Left kidney (tissue), 2 donors: Measurements from ENCODE around the gene PGBD1. TPM values are rescaled to one million over a fixed set of nuclear protein-coding genes. Genes with fewer than 3 reads are reported as not detected.
"Not testable (repeated sequence)": the region's sequence is repeated elsewhere in the genome, so short reads cannot be mapped to it uniquely, and the experiment has no call there.

ENCODE experiments used
- DNase-seq: peaks from one replicate; pipeline ENCODE4 v3.0.0-alpha.2; 2013
- polyA plus RNA-seq: library from polyadenylated mRNA; unstranded; fragments of 120-200 nt; gene quantifications from one replicate; pipeline ENCODE4 v1.2.1, GENCODE V29; 2013; ENCODE audit not compliant: insufficient read length

The PGBD1 gene
- polyA plus RNA-seq, 1 donor = 13.4 TPM

DNA sequence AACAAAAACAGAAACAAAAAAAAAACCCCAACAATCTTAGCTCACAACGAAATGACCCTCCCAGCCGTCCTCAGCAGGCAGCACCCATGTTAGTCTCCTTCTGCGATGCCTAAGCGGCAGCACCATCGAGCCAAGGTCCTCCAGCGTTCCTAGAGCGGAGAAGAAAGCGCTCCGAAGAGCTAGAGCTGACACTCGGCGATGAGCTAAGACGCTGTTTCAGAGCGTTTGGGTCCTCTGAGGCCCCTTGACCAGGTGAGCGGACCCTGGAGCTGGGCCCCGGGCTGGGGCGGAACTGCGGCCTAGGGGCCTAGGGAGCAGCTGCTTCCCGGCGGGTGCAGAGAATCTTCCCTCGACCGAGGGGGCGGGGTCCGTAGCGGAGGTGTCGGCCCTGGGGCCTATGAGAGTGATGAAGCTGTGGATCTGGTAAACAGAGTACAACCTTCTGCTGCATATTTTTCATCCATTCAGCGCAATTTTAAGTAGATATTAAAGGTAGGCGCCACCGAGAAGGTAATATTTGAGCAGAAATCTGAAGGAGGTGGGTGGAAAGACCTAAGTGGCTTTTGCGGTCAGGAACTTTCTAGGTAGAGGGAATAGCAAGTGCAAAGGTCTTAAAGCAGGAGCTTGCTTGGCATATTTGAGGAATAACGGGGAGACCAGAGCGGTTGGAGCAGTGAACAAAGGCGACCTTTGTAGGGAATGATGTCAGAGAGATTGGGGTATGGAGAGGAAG is 14.2 kb upstream of the PGBD1 start, which contains the start of gene ZSCAN26:
Gene ZSCAN26, plus strand, starts transcription at position 182 of the 733 bp plus-strand sequence. CDS start 4,777 bp downstream, outside the sequence.
- peak; percentile 93 for DNase-seq

DNA sequence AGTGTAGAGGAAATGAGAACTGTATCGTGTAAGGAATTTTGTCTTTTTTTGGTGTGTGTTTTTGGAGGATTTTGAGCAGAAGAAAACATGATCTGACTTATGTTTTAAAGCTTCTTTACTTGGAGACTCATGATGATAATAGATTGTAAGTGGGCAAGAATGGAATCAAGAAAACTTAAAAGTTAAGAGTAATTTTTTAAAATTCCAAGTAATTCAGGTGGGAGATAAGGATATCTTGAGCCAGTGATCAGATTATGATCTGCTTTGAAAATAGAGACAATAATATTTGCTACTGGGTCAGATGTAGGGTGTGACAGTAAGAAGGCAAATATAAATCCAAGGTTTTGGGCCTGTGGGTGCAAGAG is 13.7 kb upstream of the PGBD1 start:
- no peak for DNase-seq

DNA sequence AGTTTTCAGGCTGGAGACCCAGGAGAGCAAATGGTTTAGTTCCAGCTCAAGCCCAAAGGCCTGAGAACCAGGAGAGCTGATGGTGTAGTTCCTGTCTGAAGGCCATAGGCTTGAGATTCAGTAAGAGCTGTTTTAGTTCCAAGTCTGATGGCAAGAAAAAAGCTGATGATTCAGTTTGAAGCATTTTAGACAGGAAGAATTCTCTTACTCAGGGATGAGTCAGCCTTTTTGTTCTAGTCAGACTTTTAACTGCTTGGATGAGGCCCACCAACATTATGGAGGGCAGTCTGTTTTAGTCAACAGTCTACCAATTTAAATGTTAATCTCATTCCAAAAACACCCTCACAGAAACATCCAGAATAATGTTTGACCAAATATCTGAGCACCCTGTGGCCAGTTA is 11.9 kb upstream of the PGBD1 start:
- no peak for DNase-seq

DNA sequence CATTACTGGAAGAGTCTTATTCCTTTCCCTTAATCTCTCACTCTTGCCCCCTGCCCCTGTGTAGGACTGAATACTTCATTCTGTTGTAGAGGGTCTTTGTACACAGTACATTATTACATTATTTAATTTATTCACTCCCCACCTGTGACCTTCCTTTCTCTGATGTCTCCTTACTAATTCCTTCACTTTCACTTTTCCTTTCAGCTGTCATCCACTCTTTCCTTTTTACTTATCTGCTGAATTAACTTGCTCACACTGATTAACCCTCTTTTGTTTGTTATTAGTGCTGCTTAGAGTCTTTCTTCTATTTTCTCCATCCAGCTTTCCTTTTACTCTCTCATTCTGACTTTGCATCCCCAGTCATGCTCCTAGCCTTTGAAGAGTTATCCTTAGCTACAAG is 6.5 kb upstream of the PGBD1 start:
- DNase-seq = no peak

DNA sequence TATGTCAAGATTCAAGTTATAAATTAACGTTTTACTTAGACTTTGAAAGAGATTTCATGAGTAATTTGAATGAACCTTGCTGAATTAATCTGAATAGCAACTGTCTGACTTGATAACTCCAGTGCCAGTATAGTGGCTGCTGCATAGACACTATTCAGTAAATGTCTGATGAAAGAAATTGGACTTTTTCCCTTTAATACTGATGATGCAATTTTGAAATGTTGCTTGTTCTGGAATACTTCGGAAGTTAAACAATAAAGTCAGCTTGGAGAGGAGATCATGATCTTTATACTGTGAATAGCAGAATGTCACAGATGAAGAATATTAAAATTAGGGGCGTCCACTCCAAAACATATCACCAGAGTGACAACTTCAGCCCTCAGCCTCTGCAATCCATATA is 3.6 kb upstream of the PGBD1 start:
- DNase-seq = no peak

DNA sequence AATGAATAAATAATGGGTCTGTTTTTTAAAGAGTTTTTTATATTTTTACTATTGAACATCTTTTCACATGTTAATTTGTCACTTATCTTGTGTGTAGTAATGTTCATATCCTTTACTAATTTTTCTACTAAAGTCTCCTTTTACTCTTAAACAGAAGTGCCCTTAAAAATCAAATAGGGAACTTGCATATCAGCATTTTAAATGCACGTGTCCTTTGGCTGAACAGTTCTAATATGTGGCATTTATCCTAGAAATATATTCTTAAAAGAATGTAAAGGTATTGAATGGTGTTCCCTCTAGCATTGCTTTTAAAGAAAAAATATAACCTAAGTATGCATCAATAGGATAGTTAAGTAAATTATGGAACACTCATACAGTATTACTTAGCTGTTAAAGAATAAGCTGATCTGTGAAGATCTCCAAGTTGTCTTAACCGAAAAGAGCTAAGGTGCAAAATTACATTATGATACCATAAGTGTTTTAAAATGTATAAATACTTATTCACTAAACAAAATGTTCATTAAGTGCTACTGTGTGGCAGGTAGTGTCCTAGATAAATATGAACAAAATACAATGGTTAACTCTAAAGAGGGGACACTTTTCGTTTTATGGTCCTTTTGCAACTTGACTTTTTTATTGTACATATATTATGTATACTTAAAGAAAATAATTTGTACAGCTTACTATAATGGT is 631 bp upstream of the PGBD1 start:
- no peak for DNase-seq

DNA sequence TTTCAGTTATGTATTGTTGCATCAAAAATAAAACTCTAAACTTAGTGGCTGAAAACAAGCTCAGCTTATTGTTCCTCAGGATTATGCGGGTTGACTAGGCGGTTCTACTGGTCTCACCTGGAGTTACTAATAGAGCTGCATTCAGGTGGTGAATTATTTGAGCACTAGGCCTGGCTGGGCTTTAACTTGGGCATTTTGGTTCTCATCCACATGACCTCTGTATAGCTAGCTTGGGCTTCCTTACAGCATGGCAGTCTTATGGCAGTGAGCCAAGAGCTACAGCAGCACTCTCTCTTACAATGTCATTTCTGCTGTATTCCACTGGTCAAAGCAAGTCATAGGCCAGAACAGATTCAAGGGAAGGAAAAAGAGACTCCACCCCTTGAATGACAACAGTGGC is 1.6 kb downstream of the PGBD1 start:
- DNase-seq = no peak

DNA sequence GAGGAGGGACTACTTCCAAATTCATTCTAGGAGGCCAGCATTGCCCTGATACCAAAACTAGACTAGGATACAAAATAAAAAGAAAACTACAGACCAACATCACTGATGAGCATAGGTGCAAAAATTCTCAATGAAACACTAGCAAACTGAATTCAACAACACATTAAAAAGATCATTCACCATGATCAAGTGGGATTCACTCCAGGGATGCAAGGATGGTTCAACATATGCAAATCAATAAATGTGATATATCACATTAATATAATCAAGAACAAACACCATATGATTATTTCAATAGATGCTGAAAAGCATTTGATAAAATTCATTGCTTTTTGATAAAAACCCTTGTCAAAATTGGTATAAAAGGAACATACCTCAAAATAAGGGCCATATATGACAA is 10.2 kb downstream of the PGBD1 start:
- DNase-seq = no peak

DNA sequence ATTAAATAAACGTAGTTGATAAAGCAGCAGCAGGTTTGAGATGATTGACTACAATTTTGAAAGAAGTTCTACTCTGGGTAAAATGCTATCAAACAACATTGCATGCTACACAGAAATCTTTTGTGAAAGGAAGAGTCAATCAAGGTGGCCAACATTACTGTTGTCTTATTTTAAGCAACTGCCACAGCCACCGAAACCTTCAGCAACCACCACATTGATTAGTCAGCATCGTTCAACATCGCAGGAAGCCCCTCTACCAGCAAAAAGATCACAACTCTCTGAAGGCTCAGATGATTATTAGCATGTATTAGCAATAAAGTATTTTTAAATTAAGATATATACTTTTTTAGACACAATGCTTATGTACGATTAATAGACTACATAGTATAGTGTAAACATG is 14.0 kb downstream of the PGBD1 start:
- no peak for DNase-seq

DNA sequence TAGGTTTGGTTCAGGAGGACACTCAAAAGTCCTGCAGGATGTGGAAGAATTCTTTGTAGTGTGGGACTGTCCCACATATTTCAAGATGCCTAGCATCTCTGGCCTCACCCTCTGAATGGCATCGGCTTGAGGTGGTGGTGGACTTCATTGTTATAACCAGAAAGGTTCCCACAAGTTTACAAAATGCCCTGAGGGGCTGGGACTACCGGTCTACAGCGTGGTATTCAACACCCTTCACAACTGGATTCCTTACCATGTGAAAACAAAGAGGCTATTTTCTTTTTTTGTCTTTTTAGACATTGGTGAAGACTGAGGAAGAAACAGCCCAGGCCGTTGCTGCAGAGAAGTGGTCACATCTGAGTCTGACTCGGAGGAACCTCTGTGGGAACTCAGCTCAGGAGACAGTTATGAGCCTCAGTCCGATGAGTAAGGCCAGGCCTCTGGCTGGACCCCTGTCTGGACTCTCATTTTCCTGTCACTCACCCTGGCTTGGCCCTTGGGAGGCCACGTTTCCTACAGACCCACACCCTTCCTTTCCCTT is 15.2 kb downstream of the PGBD1 start:
- no peak for DNase-seq

DNA sequence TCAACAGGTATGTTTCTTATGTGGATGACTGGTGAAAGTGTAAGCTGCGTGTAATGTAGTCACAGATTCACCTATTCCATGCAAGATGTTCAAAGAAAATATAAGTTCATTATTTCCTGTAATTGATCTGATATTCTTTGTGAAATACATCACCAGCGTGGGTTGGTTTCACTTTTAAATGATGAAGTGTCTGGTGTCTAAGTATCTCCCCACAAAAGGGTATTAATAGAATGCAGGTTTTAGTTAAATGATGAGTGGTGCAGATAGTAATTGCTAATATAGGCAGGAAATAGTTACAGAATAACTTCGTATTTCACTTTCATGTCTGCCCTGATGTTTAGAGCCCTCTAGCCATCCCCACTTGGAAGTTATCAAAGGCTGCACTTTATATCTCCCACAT is 22.2 kb downstream of the PGBD1 start:
- no peak for DNase-seq

DNA sequence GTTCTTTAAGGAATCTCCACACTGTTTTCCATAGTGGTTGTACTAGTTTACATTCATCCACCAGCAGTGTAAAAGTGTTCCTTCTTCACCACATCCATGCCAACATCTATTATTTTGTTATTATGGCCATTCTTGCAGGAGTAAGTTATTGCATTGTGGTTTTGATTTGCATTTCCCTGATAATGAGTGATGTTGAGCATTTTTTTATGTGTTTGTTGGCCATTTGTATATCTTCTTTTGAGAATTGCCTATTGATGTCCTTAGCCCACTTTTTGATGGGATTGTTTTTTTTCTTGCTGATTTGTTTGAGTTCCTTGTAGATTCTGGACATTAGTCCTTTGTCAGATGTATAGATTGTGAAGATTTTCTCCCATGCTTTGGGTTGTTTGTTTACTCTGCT is 25.0 kb downstream of the PGBD1 start:
- not testable (repeated sequence) for DNase-seq

DNA sequence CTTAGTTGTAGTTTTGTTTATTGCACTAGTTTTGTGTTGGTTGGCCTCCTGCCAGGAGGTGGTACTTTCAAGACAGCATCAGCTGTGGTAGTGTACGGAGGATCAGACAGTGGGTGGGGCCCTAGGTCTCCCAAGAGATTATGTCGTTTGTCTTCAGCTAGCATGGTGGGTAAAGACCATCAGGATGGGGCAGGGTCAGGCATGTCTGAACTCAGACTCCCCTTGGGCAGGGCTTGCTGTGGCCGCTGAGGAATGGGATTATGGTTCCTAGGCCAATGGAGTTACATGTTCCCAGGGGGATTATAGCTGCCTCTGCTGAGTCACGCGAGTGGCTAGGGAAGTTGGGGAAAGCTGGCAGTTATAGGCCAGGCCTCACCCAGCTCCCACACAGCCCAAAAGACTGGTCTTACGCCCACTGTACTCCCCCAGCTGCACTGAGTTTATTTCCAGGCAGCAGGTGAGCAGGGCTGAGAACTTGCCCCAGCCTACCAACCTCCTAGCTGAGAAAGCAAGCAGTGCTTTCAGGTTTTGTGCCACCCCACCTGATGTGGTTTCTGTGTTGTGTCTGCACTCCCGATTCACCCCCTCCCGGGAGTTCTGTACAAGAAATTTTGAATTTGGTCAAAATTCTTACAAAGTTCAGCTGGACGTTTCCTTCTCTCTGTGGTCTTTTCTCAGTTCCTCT is 29.9 kb downstream of the PGBD1 start:
- no peak for DNase-seq

DNA sequence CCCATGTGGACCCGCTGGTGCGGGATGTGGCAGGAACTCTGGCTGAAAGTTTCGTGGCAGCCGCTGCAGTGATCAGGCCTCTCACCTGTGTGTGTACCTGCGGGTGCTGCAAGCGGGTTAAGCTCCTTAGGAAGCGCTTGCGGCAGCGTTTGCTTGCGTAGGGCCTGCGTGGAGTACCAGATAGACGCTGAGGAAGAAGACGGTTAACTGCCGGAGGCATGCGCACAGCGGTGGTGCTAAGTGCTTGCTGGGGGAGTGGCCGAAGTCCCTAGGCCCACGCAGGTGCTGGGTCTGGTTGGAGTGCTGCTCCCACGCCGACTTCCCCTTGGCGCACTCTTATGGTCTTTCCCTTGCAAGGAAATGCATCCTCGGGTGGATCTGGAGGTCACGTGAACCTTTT is 31.6 kb downstream of the PGBD1 start:
- no peak for DNase-seq

DNA sequence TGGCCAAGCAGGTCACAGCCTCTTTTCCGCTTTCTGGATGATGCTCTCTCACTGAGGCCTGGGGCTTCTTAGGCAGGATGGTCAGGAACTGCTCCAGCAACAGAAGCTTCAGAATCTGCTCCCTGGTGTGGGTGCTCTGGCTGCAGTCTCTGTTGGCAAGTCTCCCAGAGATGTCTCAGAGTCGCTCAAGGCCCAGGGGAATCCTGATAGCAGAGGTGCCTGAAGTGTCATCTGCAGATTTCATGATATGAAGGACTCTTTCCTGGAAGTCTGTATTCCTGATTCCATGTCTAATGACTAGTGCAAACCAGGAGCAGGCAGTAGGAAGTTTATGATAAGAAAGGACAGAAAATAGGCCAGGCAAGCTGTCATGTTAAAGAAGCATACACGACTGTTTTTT is 34.3 kb downstream of the PGBD1 start:
- DNase-seq = no peak

DNA sequence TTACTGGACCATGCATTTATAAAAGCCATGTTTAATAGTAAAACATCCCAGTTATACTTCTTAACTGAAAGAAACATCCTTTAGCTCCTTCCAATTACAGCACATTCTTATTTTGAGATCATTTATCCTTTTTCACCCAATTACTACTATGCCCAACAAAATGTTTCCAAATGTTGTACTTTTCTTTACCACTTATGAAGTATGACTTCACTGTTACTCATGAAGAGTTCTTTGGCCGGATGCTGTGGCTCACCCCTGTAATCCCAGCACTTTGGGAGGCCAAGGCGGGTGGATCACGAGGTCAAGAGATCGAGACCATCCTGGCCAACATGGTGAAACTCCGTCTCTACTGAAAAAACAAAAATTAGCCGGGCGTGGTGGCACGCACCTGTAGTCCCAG is 36.5 kb downstream of the PGBD1 start:
- not testable (repeated sequence) for DNase-seq

DNA sequence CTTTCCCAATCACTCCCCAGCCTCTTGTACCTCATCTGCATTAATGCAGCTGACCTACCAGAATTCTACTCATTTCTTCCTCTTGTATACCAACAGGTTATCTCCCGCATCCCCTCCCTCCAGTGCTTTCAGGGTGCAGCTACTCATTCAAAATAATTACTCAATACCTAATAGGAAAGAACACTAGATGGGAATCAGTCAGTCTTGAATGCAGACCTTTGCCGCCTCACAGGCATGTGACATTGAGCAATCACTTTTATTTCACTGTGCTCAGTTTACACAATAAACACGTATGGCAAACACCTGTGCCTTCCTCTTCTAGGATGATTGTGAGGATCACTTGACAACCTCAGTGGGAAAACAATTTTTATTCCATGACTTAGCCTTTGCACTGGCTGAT is 41.3 kb downstream of the PGBD1 start:
- DNase-seq = no peak

DNA sequence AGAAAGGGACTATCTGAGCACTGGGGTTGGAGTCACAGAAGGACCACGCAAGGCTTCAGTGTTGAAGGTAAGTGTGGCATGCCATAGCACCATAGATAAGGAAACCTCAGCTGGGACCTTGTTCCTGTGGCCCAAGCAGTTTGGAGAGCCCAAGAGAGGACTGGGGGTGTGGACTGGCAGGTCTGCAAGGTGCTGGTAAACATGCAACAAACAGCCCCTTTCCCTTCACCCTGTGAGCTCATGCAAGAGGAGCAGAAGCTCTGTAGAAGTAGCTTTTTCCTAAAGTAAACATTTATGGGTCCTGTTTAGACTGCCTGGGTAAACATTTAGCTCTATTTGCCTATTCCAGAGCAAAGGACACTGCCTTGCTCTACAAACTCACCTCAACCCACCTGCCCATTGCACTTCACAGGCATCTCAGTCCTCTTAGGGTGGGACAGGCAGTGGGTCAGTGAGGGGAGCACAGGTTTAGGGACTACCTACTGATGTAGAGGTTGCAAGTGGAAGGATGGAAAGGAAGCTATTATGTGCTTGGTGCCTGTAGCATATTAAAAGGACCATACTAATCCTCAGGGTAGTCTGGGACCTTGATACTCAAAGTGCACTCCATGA is 42.5 kb downstream of the PGBD1 start:
- DNase-seq = no peak

DNA sequence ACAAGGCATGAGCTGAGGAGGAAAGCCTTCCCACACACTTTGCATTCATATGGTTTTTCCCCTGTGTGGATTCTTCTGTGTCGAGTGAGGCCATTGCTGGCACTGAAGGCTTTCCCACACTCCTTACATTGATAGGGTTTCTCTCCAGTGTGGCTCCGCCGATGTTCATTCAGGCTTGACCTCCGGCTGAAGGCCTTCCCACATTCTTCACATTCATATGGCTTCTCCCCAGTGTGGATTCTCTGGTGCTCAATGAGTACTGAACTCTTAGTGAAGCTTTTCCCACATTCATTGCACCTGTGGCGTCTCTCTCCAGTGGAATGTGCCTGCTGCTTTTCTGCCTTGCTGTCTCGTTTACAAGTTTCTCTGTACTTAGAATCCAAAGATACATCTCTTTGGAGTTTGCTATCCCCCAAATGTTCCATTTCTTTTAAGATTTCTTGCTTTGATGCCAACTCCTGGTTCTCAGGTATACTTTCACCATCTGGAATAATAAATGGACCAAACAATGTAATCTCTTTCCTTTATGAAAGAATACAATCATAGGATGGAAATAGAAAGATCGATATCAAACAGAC is 45.1 kb downstream of the PGBD1 start:
- no peak for DNase-seq

DNA sequence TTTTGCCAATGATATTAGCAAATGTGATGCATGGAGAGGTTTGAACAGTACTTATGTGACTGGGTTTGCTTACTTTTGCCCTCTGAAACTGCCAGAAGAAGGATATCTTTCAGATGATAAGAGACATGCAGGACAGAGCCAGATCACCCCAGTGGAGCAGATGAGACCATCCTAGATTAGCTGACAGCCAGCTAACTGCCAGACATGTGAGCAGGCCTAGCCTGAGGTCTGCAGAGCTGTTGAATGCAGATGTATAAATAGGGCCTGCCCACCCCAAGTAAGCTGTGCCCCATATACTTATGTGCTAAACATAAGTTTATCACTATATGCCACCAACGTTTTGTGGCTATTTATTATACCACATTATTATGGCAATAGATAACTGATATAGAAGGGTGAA is 48.7 kb downstream of the PGBD1 start:
- DNase-seq = no peak

DNA sequence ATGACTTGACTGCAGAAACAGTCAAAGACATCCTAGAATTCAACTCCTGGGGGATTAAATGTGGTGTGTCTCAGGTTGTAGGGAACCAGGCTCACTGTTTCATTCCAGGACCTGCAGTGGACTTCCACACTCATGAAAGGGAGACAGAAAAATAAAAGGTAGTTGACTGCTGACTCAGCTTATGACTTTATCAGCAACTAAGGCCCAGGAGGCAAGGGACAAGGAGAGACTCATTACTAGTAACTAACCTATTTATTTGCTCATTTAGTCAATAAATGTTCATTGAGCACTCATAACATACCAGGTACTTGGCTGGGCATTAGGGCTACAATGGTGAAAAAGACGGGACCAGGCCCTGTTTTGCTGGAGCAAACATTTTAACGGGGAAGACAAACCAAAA is 51.7 kb downstream of the PGBD1 start:
- DNase-seq = no peak

DNA sequence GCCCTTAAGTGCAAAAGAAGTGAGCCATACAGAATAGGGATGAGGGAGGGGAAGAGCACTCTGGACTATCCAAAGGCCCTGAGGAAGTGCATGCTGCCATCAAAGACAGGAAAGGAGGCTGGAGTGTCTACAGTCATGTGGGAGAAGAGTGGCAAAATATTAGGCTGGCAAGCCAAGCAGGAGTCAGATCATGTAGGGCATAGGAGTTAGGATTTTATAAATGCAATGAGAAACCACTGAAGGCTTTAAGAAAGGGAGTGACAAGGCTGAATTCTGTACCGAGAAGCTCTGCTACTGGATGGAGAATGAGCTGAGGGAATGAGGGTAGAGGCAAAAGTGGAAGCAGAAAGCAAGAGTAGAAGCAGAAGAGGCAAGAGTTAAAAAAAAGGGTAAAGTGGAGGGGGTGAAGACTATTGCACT is 52.2 kb downstream of the PGBD1 start:
- DNase-seq = no peak
